ENCODE data around the gene TMEM222. TPM values are rescaled to one million over a fixed set of nuclear protein-coding genes. Genes with fewer than 3 reads are reported as not detected.

TMEM222 gene
- total RNA-seq, 2 donors from 2014 or later = 31.5 to 45.1 TPM

- DNase-seq (ENCODE audit: low spot score) = no peak
- H3K4me1 ChIP-seq (ENCODE audit: control insufficient read depth in 1 of 2, low read depth in 2 of 2) = peaks cover 16 to 34% of the 10 kb centered on the region in 2 donors
- H3K27me3 ChIP-seq (replicated peaks; ENCODE audit: insufficient read depth) = no peaks in the 10 kb centered on the region
- no peak for TF ChIP-seq CTCF (IDR thresholded peaks at IDR 0.05)
- H3K36me3 ChIP-seq = peaks cover 4% of the 10 kb centered on the region
- peak overlapping the region in 1 of 2 donors; percentile 99 for H3K27ac ChIP-seq
- H3K4me3 ChIP-seq = no peak overlapping the region
- ATAC-seq (ENCODE audit: insufficient number of reproducible peaks, low FRiP score, low read depth) = no peak
- no peaks in the 10 kb centered on the region for H3K9me3 ChIP-seq
Observed at GRCh38 chr1:27368869-27369582, 47.1 kb downstream of the TMEM222 start.

GRCh38 chr1:27372022-27372807, 50.3 kb downstream of the TMEM222 start:
- no peak for DNase-seq (ENCODE audit: low spot score)
- Histone ChIP-seq H3K27me3 (replicated peaks; ENCODE audit: insufficient read depth) (no peaks in the 10 kb centered on the region), H3K9me3 (no peaks in the 10 kb centered on the region), H3K27ac (no peak overlapping the region), H3K4me3 (no peak overlapping the region), H3K36me3 (no peaks in the 10 kb centered on the region), H3K4me1 (ENCODE audit: control insufficient read depth in 1 of 2, low read depth in 2 of 2) (peaks cover 7 to 19% of the 10 kb centered on the region in 2 donors)
- TF ChIP-seq CTCF (IDR thresholded peaks at IDR 0.05) = no peak
- no peak for ATAC-seq (ENCODE audit: insufficient number of reproducible peaks, low FRiP score, low read depth)

- TF ChIP-seq CTCF (IDR thresholded peaks at IDR 0.05) = no peak
- no peak for DNase-seq (ENCODE audit: low spot score)
- H3K9me3 ChIP-seq = no peaks in the 10 kb centered on the region
- H3K27ac ChIP-seq = no peak overlapping the region
- no peaks in the 10 kb centered on the region for H3K36me3 ChIP-seq
- H3K4me3 ChIP-seq = no peak overlapping the region
- H3K4me1 ChIP-seq (ENCODE audit: control insufficient read depth in 1 of 2, low read depth in 2 of 2) = peaks cover 0 to 10% of the 10 kb centered on the region in 2 donors
- no peak for ATAC-seq (ENCODE audit: insufficient number of reproducible peaks, low FRiP score, low read depth)
- no peaks in the 10 kb centered on the region for H3K27me3 ChIP-seq (replicated peaks; ENCODE audit: insufficient read depth)
Observed at GRCh38 chr1:27372808-27373690, 51.1 kb downstream of the TMEM222 start.

GRCh38 chr1:27374362-27375086, 52.6 kb downstream of the TMEM222 start, which contains the start of gene FCN3:
TSS of gene FCN3 (minus strand) at chr1:27374824. CDS start at chr1:27374818, 6 bp downstream.
- TF ChIP-seq CTCF (IDR thresholded peaks at IDR 0.05) = no peak
- Histone ChIP-seq H3K4me1 (ENCODE audit: control insufficient read depth in 1 of 2, low read depth in 2 of 2) (no peaks in the 10 kb centered on the region), H3K27ac (no peak within 1 kb of the TSS), H3K27me3 (replicated peaks; ENCODE audit: insufficient read depth) (no peaks in the 10 kb centered on the region), H3K4me3 (no peak within 1 kb of the TSS), H3K9me3 (no peaks in the 10 kb centered on the region), H3K36me3 (no peaks in the 10 kb centered on the region)
- DNase-seq (ENCODE audit: low spot score) (no peak), ATAC-seq (ENCODE audit: insufficient number of reproducible peaks, low FRiP score, low read depth) (no peak)

Data from thoracic aorta (tissue), 2 donors.